Embryonic facial prominence (tissue), 1 donor: ENCODE measurements around the gene NRBF2.
"Not testable (repeated sequence)": the region's sequence is repeated elsewhere in the genome, so short reads cannot be mapped to it uniquely, and the experiment has no call there.

Experiments used
- DNase-seq: peaks from one replicate; pipeline ENCODE4 v3.0.0-alpha.2; 2016; ENCODE audit errors: extremely low spot score

The NRBF2 gene

DNA sequence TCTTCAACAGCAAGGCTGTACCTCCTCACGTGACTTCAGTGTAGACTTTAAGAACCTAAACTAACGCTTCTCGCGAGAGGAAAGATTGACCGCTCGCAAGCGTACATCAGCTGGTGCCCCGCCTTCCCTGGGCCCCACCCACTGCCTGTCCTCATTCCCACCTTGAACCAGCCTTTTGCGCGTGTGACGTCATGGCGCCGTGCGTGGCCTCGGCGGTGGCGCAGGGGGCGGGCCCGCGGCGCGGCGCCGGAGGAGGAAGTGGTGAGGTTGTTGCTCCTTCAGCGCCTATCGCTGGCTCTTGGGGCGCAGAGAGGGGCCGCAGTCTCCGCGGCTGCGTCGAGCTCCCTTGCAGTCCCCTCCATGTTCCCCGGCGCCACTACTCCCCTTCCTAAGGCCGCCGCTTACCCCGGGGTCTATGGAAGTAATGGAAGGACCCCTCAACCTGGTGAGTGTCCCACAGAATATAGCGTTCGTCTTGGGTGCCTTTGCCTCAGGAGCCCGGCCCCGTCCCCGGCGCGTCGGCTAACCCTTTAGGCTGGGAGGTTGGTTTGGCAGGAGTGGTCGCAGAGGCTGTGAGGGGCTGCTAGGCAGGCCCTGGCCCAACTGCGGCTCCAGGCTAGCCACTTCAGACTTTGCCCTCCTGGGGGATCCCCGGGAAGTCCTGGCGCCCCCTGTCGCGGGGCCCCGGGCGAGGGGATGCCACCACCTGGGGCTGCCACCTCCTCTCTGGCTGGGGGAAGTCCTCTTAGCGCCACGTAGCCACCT is at the start of gene NRBF2:
NRBF2 (plus strand) TSS at position 273 of the 765 bp plus-strand sequence; CDS start at position 416, 143 bp downstream.
- DNase-seq: peak; percentile 97

DNA sequence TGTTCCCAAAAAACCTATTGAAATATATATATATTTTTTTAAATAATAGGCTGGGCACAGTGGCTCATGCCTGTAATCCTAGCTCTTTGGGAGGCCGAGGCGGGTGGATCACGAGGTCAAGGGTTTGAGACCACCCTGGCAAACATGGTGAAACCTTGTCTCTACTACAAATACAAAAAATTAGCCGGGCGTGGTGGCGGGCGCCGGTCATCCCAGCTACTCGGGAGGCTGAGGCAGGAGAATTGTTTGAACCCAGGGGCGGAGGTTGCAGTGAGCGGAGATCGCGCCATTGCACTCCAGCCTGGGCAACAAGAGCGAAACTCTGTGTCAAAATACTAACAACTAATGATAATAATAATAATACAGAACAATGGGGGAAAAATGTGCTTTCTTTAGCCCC is 49.7 kb upstream of the NRBF2 start:
- DNase-seq: not testable (repeated sequence)

DNA sequence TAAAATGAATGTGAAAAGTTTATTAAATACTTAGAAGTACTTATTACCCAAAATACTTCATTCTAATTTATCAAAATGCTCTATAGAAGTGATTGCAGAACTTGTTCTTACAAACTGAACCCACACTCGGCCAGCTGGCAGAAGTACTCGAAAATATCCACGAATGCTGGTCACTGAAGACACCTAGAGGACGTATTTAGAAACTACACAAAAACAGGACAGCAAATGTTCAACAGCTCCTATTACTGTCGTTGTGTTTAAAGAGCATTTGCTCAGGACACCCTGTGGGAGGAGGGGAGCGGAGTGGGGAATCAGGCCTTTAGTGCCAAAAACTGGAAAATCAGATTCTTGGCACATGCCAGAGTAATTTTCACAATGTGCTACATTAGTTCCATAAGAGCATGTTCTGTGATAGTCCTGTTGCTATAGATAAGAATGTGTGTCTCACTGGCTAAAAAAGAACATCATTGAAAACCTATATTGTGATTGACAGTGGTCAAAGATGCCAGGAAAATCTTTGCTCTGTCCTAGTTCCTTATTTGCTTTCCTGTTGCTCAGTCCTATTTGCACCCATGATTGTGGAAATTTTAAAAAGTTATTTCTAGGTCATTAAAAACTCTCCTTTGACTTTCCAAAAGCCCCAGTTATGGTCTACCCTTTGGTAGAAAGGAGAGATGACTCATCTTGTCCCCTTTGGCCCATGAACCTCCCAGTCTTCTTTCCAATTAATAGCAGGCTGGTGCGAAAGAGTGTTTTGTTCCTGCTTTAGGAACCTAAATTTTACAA is 49.0 kb upstream of the NRBF2 start:
- peak; percentile 68 for DNase-seq

DNA sequence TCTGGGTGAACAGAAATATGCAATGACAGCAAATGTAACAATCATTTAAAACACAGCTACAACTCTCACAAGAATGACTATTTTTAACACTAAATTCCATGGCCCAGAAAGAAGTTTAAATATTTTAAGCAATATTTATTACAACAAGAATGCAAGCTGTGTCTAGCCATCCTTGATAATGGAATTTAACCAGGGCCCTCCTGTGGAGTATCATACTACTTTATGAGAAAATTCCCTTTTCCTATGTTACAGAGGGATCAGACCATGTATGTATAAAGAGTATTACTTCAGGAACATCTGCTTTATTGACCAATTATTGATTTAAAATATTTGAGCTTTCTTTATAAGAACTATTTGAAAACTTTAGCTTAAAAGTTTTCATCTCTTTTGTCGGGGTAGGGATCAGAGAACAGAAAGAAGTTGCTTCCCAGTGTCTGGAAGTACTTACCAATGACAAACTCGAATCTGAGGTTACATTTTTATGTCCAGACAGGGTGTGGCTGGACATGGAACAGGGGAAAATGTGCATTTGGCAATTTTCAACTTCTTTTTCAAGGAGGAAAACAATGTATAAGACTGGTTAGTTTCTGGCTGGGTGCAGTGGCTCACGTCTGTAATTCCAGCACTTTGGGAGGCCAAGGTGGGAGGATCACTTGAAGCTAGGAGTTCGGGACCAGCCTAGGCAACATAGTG is 48.3 kb upstream of the NRBF2 start:
- DNase-seq: no peak

DNA sequence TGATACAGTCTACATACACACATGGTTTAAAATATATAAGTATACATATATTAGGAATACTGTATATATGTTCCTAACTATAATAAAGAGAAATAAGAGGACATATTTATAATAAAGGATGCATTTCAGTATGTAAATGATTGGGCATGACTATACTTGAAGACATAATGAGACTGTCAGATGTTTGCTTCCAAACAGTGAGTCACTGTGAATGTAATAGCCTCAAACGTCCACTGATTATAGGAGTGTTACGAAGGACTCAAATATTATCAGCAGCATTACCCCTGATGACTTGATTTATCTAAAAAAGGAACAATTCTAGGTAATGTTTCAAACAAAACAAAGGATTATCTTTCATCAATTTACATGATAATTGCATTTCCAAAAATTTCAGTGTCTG is 39.9 kb upstream of the NRBF2 start:
- DNase-seq: no peak

DNA sequence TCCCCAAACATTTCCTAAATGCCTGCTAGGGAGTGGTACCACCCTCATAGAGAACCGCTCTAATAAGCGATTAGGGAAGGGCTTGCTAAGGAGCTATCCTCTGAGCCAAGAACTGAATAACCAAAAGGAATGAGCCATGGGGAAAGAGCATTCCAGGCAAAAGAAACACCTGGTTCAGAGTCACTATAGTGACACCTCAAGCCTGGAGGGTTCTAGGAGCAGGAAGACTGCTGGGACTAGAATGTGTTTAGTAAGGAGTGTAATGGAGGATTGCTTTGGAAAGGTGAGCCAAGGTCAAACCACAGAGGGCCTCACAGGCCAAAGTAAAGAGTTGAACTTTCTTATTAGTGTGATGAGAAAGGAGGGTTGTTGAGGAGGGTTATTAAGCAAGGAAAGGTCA is 38.7 kb upstream of the NRBF2 start:
- DNase-seq: no peak

DNA sequence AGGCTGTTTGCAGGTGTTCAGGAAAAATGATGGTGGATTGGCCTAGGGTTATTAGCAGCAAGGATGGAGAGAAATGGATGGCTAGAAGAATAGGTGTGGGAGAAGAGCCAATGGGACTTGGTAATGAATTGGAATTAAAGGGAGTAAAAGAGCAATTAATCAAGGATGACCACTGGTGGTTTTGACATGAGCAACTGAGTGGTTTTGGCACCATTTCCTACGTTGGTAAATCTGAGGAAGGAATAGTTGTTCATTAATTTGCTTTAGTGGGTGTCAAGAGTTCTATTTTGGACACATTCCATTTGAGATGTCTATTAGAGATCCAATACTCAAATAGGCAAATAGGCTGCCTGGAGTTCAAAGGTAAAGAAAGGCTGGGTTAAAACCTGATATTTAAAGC is 38.2 kb upstream of the NRBF2 start:
- no peak for DNase-seq

DNA sequence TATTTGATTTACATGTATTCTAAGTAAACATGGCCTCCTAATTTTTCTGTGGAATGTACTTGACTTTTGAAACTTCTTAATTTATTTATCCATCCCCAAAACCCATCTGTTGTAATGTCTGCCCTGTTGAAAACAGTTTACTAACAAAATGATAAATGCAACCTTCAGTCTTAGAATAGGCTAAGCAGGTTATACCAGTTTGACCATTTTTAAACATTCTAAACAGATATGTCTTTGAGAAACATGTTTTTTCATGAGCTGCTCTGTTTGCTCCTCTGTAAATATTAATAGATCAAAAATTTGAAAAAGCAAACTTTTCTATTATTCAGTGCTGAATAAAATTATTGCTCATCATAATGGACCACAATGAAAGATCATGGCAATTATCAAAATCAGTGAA is 33.4 kb upstream of the NRBF2 start:
- no peak for DNase-seq

DNA sequence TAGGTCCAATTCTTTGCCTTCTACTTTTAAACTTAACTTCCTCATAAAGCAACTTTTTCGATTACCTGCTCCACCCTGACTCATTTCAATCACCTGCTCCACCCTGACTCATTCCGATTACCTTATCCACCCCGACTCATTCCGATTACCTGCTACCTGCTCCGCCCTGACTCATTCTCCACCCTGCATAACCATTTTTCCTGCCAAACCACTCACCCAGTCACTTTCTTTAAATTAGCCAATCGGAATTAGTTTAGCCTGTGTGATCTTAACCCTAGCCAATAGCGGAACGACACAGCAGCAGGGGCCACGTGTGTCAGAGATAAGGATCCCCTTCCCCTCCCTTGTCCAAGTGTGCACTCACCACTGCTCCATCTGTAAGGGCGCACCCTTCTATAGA is 32.0 kb upstream of the NRBF2 start:
- DNase-seq: not testable (repeated sequence)

DNA sequence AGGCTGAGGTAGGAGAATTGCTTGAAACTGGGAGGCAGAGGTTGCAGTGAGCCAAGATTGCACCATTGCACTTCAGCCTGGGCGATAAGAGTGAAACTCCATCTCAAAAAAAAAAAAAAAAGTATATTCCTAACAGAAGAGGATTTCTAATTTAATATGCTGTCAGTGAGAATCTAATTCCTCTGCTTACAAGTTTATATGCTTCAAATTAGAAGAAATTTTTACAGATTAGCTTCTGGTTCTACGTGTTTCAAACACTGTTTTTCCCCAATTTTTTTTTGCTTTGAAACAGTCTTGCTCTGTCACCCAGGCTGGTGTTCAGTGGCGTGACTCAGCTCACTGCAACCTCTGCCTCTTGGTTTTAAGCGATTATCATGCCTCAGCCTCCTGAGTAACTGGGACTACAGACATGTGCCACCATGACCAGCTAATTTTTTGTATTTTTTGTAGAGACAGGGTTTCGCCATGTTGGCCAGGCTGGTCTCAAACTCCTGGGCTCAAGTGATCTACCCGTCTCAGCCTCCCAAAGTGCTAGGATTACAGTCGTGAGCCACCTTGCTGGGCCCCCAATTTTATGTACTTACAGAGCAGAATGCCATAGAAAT is 30.7 kb upstream of the NRBF2 start:
- DNase-seq: not testable (repeated sequence)

DNA sequence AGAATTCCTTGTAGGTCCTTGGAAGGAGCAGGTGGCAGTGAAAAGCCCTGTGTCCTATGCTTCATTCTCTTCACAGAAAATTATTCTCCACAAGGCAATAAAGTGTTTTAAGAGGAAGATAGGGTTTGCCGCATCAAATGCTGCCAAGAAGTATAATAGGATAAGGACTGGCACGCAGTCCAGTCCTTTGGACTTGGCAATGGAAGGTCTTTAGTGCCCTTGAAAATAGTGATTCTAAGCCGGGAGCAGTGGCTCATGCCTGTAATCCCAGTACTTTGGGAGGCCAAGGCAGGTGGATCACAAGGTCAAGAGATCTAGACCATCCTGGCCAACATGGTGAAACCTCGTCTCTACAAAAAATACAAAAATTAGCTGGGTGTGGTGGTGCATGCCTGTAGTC is 29.9 kb upstream of the NRBF2 start:
- not testable (repeated sequence) for DNase-seq

DNA sequence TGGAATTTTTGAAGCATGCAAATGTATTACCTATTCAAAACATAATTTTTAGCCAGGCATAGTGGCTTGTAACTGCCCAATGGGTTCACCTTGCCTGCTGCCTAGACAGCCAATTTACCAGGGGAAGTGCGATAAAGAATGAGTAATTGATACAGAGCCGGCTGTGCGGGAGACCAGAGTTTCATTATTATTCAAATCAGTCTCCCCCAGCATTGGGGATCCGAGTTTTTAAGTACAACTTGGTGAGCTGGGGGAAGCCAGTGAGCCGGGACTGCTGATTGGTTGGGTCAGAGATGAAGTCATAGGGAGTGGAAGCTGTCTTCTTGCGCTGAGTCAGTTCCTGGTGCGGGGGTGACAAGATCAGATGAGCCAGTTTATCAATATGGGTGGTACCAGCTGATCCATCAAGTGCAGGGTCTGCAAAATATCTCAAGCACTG is 29.1 kb upstream of the NRBF2 start:
- DNase-seq: no peak

DNA sequence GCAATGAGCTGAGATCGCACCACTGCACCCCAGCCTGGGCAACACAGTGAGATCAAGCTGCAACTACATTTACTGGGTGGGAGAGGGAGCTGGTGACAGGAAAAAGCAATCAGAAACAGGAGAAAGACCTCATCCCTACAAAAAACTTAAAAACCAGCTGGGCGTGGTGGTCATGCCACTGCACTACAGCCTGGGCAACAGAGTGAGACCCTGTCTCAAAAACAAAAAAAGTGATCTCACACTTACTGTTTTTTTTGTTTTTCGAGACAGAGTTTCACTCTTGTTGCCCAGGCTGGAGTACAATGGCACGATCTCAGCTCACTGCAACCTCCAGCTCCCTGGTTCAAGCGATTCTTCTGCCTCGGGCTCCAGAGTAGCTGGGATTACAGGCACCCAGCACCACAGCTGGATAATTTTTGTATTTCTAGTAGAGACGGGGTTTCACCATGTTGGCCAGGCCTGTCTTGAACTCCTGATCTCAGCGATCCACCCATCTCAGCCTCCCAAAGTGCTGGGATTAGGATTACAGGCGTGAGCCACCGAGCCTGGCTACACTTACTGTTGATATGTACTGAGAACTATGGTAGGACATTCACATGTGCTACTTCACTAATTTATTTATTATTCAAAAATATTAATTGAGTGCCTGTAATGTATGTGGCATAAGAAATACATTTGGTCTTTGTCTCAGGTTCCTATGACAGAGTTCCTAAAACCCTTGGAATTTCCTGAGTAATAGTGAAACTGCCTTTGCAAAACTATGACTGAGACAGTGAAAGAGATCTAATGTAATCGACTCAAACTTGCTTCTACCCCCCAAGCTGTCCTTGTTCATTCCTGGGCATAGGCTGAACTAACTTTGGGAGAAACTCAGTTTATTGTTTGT is 27.7 kb upstream of the NRBF2 start:
- no peak for DNase-seq

DNA sequence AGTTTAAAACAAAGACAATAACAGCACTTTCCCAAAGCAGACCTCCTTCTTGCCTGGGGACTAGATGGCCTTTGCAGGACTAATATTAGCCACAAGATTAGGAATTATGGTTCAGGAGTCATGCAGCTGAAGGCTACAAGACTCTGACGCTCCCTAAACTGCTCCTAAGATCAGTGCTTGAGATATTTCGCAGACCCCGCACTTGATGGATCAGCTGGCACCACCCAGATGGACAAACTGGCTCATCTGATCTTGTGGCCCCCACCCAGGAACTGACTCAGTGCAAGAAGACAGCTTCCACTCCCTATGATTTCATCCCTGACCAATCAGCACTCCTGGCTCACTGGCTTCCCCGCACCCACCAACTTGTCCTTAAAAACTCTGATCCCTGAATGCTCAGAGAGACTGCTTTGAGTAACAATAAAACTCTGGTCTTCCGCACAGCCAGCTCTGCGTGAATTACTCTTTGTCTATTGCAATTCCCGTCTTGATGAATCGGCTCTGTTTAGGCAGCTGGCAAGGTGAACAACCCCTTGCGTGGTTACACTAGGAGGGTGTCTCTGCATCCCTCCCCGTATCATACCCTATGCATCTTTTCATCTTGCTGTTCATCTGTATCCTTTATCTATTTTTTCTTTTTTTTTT is 26.9 kb upstream of the NRBF2 start:
- DNase-seq: no peak

DNA sequence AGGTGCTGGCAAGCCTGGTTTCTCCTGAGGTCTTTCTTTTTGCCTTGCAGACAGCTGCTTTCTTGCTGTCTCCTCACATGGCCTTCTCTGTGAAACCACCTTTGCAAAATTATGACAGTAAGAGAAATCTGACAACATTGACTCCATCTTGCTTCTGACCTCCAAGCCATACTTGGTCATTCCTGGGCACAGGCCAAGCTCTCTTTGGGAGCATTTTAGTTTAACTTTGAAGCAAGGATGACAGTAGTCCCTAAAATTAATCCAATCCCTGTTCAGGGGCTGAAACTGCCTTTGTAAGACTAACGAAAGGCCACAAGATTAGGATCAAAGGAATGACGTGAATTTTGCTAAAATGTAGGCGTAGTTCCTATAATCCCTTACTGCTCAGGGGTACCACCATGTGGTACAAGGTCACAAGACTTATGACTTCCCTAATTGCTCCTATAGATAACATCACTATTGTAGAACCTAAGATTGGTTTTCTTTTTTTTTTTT is 25.1 kb upstream of the NRBF2 start:
- no peak for DNase-seq

DNA sequence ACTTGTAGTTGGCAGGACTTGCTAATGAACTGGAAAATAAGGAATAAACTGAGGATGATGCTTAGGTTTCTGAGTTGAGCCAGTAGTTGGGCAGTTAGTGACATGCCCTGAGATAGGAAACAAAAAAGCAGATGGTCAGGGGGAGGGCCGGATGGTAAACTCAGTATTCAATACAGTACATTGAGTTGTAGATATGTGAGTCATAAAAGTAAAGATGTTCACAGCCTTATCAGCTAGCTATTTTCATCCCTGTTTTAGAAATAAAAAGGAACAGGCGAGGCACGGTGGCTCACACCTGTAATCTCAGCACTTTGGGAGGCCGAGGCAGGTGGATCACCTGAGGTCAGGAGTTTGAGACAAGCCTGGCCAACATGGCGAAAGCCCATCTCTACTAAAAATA is 22.2 kb upstream of the NRBF2 start:
- no peak for DNase-seq

DNA sequence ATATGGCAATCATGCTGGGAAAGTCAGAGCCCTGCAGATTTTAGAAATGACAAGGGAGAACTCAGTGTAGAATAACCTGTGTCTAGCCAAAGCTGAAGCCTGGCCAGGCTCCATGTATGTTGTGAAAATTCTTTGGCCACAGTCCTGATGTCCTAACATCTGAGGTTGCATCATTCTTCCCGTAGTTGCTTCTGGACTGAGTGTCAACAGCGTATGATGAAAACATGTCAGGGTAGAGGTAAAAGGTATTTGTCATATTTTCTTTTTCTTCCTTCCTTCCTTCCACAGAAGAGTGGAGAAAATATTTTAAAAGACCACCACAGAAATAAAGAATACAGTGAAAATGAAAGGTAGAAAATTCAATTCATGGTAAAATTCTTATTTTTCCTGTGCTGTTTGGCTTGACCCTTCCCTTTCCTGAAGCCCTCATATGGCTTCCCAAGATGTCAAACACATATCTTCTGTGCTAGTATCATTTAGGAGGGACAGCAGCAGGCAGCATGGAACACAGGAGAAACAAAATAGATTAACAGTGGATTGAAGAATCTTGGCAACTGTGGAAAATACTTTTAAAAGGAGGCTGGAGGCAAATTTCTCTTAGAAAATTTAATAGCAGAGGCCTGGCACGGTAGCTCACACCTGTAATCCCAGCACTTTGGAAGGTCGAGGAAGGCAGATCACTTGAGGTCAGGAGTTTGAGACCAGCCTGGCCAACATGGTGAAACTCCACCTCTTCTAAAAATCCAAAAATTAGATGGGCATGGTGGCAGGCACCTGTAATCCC is 18.9 kb upstream of the NRBF2 start:
- DNase-seq: no peak

DNA sequence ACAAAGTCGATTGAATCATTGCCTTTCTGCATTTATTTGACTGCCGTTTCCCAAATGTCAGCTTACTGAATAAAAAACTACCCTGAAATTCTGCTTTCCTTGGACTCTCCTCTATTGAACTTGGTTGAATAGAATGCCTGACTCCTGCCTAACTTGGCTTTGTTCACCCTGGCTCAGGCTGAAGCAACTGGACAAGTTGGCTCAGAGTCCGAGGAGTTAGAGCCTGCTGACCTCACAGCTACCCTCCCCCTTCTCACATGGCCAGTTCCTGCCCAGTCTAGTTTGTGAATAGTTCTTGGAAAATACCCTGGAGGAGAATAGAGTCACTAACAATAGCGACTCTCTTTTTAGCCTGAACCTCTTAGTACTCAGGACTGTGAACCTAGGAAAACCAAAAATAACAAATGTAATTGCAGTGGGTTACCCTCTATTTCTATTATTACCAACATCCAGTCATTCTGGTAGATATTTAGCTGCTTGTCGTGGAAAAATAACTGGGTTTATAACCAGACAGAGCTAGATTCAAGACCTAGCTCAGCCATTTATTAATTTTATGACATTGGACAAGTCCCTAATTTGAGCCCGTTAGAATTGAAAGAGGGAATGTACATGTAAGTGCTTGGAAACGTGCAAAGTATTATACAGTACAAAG is 17.3 kb upstream of the NRBF2 start:
- no peak for DNase-seq

DNA sequence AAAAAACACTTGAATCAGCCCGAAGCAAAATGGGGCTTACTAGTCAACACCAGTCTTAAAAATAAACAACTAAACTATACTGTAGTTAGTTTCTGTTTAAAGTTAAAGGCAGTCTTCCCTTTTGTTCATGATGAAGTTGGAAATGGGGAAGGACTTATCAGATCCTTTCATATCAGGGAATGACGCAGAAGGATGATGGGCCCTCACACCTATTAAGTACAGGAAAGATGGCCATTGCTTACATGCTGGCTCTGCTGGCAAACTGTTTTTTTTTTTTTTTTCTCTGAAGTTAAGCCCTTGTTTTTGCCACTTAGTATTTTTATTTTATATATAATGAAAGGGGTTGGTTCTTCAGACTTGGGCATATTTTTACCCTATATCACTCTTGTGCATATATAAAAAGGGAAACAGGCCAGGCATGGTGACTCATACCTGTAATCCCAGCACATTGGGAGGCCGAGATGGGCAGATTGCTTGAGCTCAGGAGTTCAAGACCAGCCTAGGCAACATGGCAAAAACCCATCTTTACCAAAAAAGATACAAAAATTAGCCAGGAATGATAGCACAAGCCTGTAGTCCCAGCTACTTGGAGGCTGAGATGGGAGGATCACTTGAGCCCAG is 16.6 kb upstream of the NRBF2 start:
- no peak for DNase-seq
